NB4 (cell line): ENCODE measurements around the gene P2RX2.

Source experiments
- DNase-seq: peaks from one replicate; pipeline ENCODE4 v3.0.0; 2010; ENCODE audit warnings: low read depth
- H3K4me3 ChIP-seq: one replicate; pipeline ENCODE4 v1.5.1; 2011; ENCODE audit warnings: mild to moderate bottlenecking, low read depth, low read length, moderate library complexity
- CTCF ChIP-seq: IDR thresholded peaks from one replicate; pipeline ENCODE4 v1.5.1; 2012; ENCODE audit warnings: low read depth, low read length
- MAX ChIP-seq: IDR thresholded peaks from 2 replicates; pipeline ENCODE4 v1.6.1; 2011; ENCODE audit warnings: low read depth, low read length
- MYC ChIP-seq: IDR thresholded peaks from 2 replicates; pipeline ENCODE4 v1.6.1; 2011; ENCODE audit warnings: low read depth, low read length
- POLR2A ChIP-seq: IDR thresholded peaks from 2 replicates; pipeline ENCODE4 v1.6.1; 2011; ENCODE audit warnings: mild to moderate bottlenecking; ENCODE audit not compliant: insufficient read length; ENCODE audit errors: extremely low read depth

The P2RX2 gene

GRCh38 chr12:132572106-132572505 lies 46.5 kb upstream of the P2RX2 start:
- TF ChIP-seq MYC: no peak
- no peak for TF ChIP-seq CTCF
- no peak for TF ChIP-seq POLR2A
- TF ChIP-seq MAX: no peak
- DNase-seq: no peak
- H3K4me3 ChIP-seq: no peak overlapping the region

DNA sequence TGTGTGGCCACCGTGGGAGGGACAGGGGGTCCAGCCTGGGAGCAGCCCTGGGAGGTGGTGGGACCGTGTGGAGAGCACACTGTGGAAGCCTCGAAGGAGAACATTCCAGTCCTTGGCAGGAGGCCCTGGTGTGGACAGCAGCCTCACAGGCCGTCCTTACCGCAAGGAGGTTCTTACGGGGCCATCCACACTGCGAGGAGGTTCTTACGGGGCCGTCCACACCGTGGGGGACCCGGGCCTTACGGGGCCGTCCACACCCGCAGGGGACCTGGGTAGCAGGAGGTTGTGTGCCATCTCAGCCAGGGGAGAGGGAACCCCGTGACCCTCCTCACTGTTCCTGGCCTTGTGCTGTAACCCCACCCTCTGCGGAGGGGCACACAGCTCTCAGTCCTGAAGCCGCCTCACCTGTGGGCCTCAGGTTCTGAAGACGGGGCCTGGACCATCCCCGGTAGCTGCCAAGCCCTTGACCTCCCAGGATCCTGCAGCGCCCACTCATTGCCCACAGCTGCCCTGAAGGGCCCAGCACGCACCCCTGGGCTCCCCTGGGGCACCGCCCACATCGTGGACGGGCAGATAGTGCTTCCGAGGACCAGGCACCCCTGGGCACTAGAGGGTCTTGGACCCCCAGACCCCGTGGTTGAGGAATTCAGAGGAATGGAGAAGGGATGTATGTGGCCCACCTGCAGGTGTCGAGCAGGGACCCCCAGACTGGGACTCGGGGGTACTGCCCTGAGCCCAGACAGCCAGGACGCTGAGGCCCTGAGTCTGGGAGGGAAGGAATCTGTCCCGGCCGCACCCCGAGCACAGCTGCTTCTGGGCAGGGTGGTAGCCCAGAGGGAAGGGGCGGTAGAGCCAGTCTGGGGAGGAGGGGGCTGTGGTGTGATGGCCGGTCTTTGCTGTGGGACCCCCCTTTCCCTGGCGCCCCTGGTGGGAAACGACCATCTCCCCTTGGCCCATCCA lies 45.5 kb upstream of the P2RX2 start:
- no peak for TF ChIP-seq MAX
- TF ChIP-seq POLR2A: no peak
- TF ChIP-seq CTCF: no peak
- no peak for TF ChIP-seq MYC
- no peak overlapping the region for H3K4me3 ChIP-seq
- no peak for DNase-seq

GRCh38 chr12:132574271-132574996 lies 44.1 kb upstream of the P2RX2 start:
- no peak for DNase-seq
- H3K4me3 ChIP-seq: no peak overlapping the region
- no peak for TF ChIP-seq POLR2A
- no peak for TF ChIP-seq MYC
- TF ChIP-seq CTCF: no peak
- TF ChIP-seq MAX: no peak

- TF ChIP-seq CTCF: no peak
- no peak for TF ChIP-seq MAX
- TF ChIP-seq POLR2A: no peak
- no peak for TF ChIP-seq MYC
- no peak overlapping the region for H3K4me3 ChIP-seq
- DNase-seq: no peak
Measured at GRCh38 chr12:132575661-132576060, 42.9 kb upstream of the P2RX2 start.

DNA sequence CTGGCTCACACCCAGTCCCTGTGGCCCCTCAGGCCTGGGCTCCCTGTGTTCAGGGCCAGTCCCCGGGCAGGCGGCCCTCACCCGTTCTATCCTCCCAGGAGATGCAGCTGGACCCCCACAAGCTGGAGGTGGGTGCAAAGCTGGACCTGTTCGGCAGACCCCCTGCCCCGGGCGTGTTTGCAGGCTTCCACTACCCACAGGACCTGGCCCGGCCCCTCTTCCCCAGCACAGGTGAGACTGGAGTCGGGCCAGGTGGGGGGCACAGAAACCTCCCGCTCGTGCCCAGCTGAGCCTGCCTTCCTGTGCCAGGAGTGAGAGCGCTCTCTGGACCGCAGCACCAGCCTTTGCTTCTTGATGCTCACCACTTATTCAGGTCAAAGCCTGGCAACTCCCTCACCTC lies 41.9 kb upstream of the P2RX2 start:
- TF ChIP-seq MYC (no peak), POLR2A (no peak), CTCF (no peak), MAX (no peak)
- no peak for DNase-seq
- no peak overlapping the region for H3K4me3 ChIP-seq
